ENCODE results near the gene NUDT21. TPM values are rescaled to one million over a fixed set of nuclear protein-coding genes. Genes with fewer than 3 reads are reported as not detected.

Gene NUDT21
- total and polyA plus RNA-seq, 2 of the 4 experiments (the other 2 are of a cell fraction): 52.4 to 166 TPM

DNA sequence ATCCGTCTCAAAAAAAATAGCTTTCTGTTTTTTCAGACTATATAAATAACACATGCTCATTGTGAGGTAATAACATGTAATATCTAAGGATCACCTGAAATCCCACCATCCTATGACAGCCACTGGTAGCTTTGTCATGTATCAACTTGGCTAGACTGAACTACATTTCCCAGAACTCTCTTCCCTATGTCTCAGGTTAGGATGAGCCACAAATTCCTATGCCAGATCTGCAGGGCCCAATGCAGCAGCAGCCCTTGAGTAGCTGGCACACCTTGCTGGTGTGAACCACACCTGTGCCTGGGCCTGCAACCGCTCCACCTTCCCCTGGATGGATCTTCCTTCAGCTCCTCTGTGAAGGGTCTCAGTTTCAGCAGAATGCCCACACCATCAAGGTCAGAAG, 28.3 kb upstream of the NUDT21 start:
- Histone ChIP-seq H2BK120ac (ENCODE audit: low read depth, low read length) (no peak overlapping the region), H3K4ac (ENCODE audit: low read depth, low read length) (no peak overlapping the region), H4K8ac (ENCODE audit: low read depth in 2 of 2, low read length in 2 of 2) (no peak overlapping the region), H3K9me1 (ENCODE audit: insufficient read depth, low read length) (no peaks in the 10 kb centered on the region), H2AK5ac (ENCODE audit: low read depth, low read length) (no peak overlapping the region), H3K23ac (ENCODE audit: low read depth, low read length) (no peak overlapping the region), H3K27me3 (ENCODE audit: control insufficient read depth, insufficient read depth, low read length) (no peaks in the 10 kb centered on the region), H3K4me2 (ENCODE audit: low read depth, low read length) (no peak overlapping the region), H4K20me1 (ENCODE audit: insufficient read depth, low read length) (no peaks in the 10 kb centered on the region), H3K4me3 (ENCODE audit: insufficient read depth, low read depth, low read length) (no peak overlapping the region), H2AK9ac (replicated peaks; ENCODE audit: low read depth, low read length, poor library complexity) (no peak overlapping the region), H3K9me3 (ENCODE audit: control insufficient read depth, insufficient read depth, low read length) (no peaks in the 10 kb centered on the region), H3K27ac (ENCODE audit: insufficient read depth, low read length) (no peak overlapping the region), H3K18ac (ENCODE audit: low read depth, low read length) (no peak overlapping the region), H2BK5ac (ENCODE audit: low read depth, low read length, poor library complexity, severe bottlenecking) (no peak overlapping the region), H2AFZ (replicated peaks; ENCODE audit: low read length, poor library complexity) (no peak overlapping the region), H4K91ac (ENCODE audit: insufficient read depth, low read depth, low read length) (no peak overlapping the region), H3K36me3 (ENCODE audit: control insufficient read depth, insufficient read depth, low read length) (peaks cover 30% of the 10 kb centered on the region), H3K14ac (replicated peaks; ENCODE audit: low read depth, low read length) (no peak overlapping the region), H3K79me1 (ENCODE audit: low read depth in 1 of 2, low read length in 2 of 2) (peaks cover 4 to 13% of the 10 kb centered on the region in 2 experiments; a peak in 3 of 4 replicates), H3K9ac (ENCODE audit: low read depth, low read length) (no peak overlapping the region), H2BK15ac (ENCODE audit: low read depth, low read length) (no peak overlapping the region), H2BK20ac (ENCODE audit: low read depth, low read length) (no peak overlapping the region), H4K5ac (ENCODE audit: low read depth, low read length) (no peak overlapping the region), H3K56ac (ENCODE audit: extremely low read depth, insufficient read depth, low read length) (no peak overlapping the region), H3K4me1 (ENCODE audit: control insufficient read depth, insufficient read depth, low read length) (peaks cover 1% of the 10 kb centered on the region; the same call in 1 of the 2 replicates)
- dilution Hi-C loops (cut with HindIII; ENCODE audit: low sequenced_read_pairs, unreplicated experiment): no loop called here
- in situ Hi-C loops (cut with MboI; ENCODE audit: low sequenced_read_pairs): no loop called here
- TF ChIP-seq RFX5 (IDR thresholded peaks at IDR 0.05; ENCODE audit: low read depth, low read length): no peak
- no peak for TF ChIP-seq RCOR1 (IDR thresholded peaks at IDR 0.05; ENCODE audit: insufficient replicate concordance, low read length)
- TF ChIP-seq CEBPB (IDR thresholded peaks at IDR 0.05; ENCODE audit: low read depth, low read length): no peak
- TF ChIP-seq, protein P1, sequence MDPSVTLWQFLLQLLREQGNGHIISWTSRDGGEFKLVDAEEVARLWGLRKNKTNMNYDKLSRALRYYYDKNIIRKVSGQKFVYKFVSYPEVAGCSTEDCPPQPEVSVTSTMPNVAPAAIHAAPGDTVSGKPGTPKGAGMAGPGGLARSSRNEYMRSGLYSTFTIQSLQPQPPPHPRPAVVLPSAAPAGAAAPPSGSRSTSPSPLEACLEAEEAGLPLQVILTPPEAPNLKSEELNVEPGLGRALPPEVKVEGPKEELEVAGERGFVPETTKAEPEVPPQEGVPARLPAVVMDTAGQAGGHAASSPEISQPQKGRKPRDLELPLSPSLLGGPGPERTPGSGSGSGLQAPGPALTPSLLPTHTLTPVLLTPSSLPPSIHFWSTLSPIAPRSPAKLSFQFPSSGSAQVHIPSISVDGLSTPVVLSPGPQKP (IDR thresholded peaks at IDR 0.05; ENCODE audit: borderline replicate concordance, low read depth, low read length): no peak
- no peak for TF ChIP-seq MAZ (IDR thresholded peaks at IDR 0.05; ENCODE audit: borderline replicate concordance, low read depth, low read length)
- no peak for TF ChIP-seq MXI1 (IDR thresholded peaks at IDR 0.05; ENCODE audit: borderline replicate concordance, low read depth, low read length)
- TF ChIP-seq RAD21 (IDR thresholded peaks at IDR 0.05; ENCODE audit: low read length): no peak
- TF ChIP-seq, protein P2, sequence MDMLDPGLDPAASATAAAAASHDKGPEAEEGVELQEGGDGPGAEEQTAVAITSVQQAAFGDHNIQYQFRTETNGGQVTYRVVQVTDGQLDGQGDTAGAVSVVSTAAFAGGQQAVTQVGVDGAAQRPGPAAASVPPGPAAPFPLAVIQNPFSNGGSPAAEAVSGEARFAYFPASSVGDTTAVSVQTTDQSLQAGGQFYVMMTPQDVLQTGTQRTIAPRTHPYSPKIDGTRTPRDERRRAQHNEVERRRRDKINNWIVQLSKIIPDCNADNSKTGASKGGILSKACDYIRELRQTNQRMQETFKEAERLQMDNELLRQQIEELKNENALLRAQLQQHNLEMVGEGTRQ (IDR thresholded peaks at IDR 0.05; ENCODE audit: low read depth, low read length): no peak
- no peak for TF ChIP-seq NFE2L2 (IDR thresholded peaks at IDR 0.05; ENCODE audit: low read depth, low read length)
- no peak for TF ChIP-seq SMC3 (IDR thresholded peaks at IDR 0.05; ENCODE audit: low read depth, low read length)
- TF ChIP-seq FOS (IDR thresholded peaks at IDR 0.05; ENCODE audit: low read depth, low read length): no peak
- TF ChIP-seq BHLHE40 (IDR thresholded peaks at IDR 0.05; ENCODE audit: low read depth, low read length): no peak
- TF ChIP-seq, protein P3, sequence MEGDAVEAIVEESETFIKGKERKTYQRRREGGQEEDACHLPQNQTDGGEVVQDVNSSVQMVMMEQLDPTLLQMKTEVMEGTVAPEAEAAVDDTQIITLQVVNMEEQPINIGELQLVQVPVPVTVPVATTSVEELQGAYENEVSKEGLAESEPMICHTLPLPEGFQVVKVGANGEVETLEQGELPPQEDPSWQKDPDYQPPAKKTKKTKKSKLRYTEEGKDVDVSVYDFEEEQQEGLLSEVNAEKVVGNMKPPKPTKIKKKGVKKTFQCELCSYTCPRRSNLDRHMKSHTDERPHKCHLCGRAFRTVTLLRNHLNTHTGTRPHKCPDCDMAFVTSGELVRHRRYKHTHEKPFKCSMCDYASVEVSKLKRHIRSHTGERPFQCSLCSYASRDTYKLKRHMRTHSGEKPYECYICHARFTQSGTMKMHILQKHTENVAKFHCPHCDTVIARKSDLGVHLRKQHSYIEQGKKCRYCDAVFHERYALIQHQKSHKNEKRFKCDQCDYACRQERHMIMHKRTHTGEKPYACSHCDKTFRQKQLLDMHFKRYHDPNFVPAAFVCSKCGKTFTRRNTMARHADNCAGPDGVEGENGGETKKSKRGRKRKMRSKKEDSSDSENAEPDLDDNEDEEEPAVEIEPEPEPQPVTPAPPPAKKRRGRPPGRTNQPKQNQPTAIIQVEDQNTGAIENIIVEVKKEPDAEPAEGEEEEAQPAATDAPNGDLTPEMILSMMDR (conservative IDR thresholded peaks at IDR 0.05; ENCODE audit: low read depth, low read length): no peak
- no peak for TF ChIP-seq MAFK (IDR thresholded peaks at IDR 0.05; ENCODE audit: low read depth, low read length)
- no peak for TF ChIP-seq CHD1 (IDR thresholded peaks at IDR 0.05; ENCODE audit: low read depth, low read length)
- TF ChIP-seq POLR2A (IDR thresholded peaks at IDR 0.05; ENCODE audit: low read depth, low read length): no peak
- ChIA-PET CTCF (no interaction called here), POLR2A (ENCODE audit: unreplicated experiment) (no interaction called here)
- WGBS, 2 experiments (ENCODE audit: extremely low coverage in 2 of 2, insufficient read length in 1 of 2): 100% methylated on average over 1 of the region's 2 CpGs; no CpG with 5 or more reads in 1 of the 2 experiments
- no TSS peak for BruUV-seq (replicated peaks)
- no peak for DNase-seq
- no peak for ATAC-seq (ENCODE audit: low read depth)
- intact Hi-C loops (cut with micrococcal nuclease): no loop called here

Measured in IMR-90 (cell line).